CD14-positive monocyte (primary cell): Measurements from ENCODE around the gene AVL9. TPM values are rescaled to one million over a fixed set of nuclear protein-coding genes. Genes with fewer than 3 reads are reported as not detected.

Experiments used
- DNase-seq, 3 donors: peaks; one replicate each; pipeline ENCODE4 v3.0.0-alpha.2; 2011 to 2022
- H2AFZ ChIP-seq: 2 replicates; pipeline ENCODE4 v1.6.0; 2012; ENCODE audit warnings: mild to moderate bottlenecking, low read depth, low read length, inconsistent platforms; ENCODE audit not compliant: insufficient read depth, poor library complexity, severe bottlenecking
- H3K27ac ChIP-seq, 2 donors: 1 replicate in 1 of 2; 2 replicates in 1 of 2; pipeline ENCODE4 v1.5.1; 2012 to 2013; ENCODE audit warnings: low read length in 2 of 2, control low read depth in 1 of 2, inconsistent platforms in 1 of 2, low read depth in 1 of 2, mild to moderate bottlenecking in 1 of 2
- H3K27me3 ChIP-seq, 2 donors: one replicate each; pipeline versions ENCODE4 v1.6.0 to v1.6.1; 2011 to 2013; ENCODE audit warnings: low read length in 2 of 2; ENCODE audit not compliant: control insufficient read depth in 2 of 2, insufficient read depth in 2 of 2
- H3K36me3 ChIP-seq, 2 donors: replicated peaks in 1 of 2; 1 replicate in 1 of 2; 2 replicates in 1 of 2; pipeline versions ENCODE4 v1.5.1 to v1.6.1; 2012 to 2013; ENCODE audit warnings: low read length in 2 of 2, control low read depth in 1 of 2, inconsistent platforms in 1 of 2, mild to moderate bottlenecking in 1 of 2; ENCODE audit not compliant: insufficient read depth in 2 of 2, control insufficient read depth in 1 of 2
- H3K4me1 ChIP-seq, 2 donors: 1 replicate in 1 of 2; 2 replicates in 1 of 2; pipeline versions ENCODE4 v1.5.1 to v1.6.1; 2012 to 2013; ENCODE audit warnings: low read length in 2 of 2, control low read depth in 1 of 2, inconsistent platforms in 1 of 2, mild to moderate bottlenecking in 1 of 2, moderate library complexity in 1 of 2; ENCODE audit not compliant: insufficient read depth in 2 of 2, control insufficient read depth in 1 of 2
- H3K4me2 ChIP-seq: replicated peaks from 2 replicates; pipeline ENCODE3; 2012; ENCODE audit warnings: low read length, moderate library complexity, mild to moderate bottlenecking; ENCODE audit not compliant: poor library complexity, severe bottlenecking; ENCODE audit errors: extremely low read depth
- H3K4me3 ChIP-seq, 3 experiments: fragments of 200-600 bp in 1 of 3; sonication (generic) in 1 of 3; replicated peaks in 1 of 3; 1 replicate in 2 of 3; 2 replicates in 1 of 3; pipeline ENCODE4 v1.5.1; 2011 to 2013; ENCODE audit warnings: low read length in 3 of 3, mild to moderate bottlenecking in 3 of 3, control low read depth in 2 of 3, low read depth in 2 of 3, inconsistent platforms in 1 of 3, moderate library complexity in 1 of 3
- H3K79me2 ChIP-seq: 2 replicates; pipeline ENCODE4 v1.6.0; 2012; ENCODE audit warnings: mild to moderate bottlenecking, control low read depth, inconsistent platforms, low read length, moderate library complexity; ENCODE audit not compliant: insufficient read depth
- H3K9ac ChIP-seq: 2 replicates; pipeline ENCODE4 v1.6.0; 2017; ENCODE audit warnings: low read length, mild to moderate bottlenecking; ENCODE audit not compliant: insufficient read depth, poor library complexity, severe bottlenecking
- H3K9me3 ChIP-seq, 2 donors: replicated peaks in 1 of 2; 1 replicate in 1 of 2; 2 replicates in 1 of 2; pipeline versions ENCODE4 v1.5.1 to v1.6.1; 2012 to 2013; ENCODE audit warnings: low read length in 2 of 2, control low read depth in 1 of 2; ENCODE audit not compliant: control insufficient read depth in 1 of 2, insufficient read depth in 1 of 2
- H4K20me1 ChIP-seq: 2 replicates; pipeline ENCODE4 v1.6.0; 2012; ENCODE audit warnings: mild to moderate bottlenecking, low read length, control low read depth, moderate library complexity; ENCODE audit not compliant: insufficient read depth
- H3K27ac Mint-ChIP-seq, 7 donors: one replicate each; pipeline ENCODE4 v1.8.0; 2020; ENCODE audit warnings: mild to moderate bottlenecking in 7 of 7, mixed read lengths in 7 of 7, moderate library complexity in 6 of 7, inconsistent platforms in 2 of 7
- H3K27me3 Mint-ChIP-seq, 3 donors: one replicate each; pipeline ENCODE4 v1.8.0; 2021 to 2022; ENCODE audit warnings: low read depth in 3 of 3, mild to moderate bottlenecking in 3 of 3, mixed read lengths in 3 of 3, moderate library complexity in 3 of 3, inconsistent platforms in 1 of 3
- H3K36me3 Mint-ChIP-seq, 2 donors: one replicate each; pipeline ENCODE4 v1.8.0; 2020; ENCODE audit warnings: mixed read lengths in 2 of 2, inconsistent platforms in 1 of 2, mild to moderate bottlenecking in 1 of 2
- H3K4me1 Mint-ChIP-seq: one replicate; pipeline ENCODE4 v1.8.0; 2020; ENCODE audit warnings: mild to moderate bottlenecking, mixed read lengths
- H3K4me3 Mint-ChIP-seq, 2 donors: one replicate each; pipeline ENCODE4 v1.8.0; 2020; ENCODE audit warnings: mild to moderate bottlenecking in 2 of 2, mixed read lengths in 2 of 2, moderate library complexity in 1 of 2
- H3K9me3 Mint-ChIP-seq, 7 donors: one replicate each; pipeline ENCODE4 v1.8.0; 2020 to 2022; ENCODE audit warnings: mixed read lengths in 7 of 7, mild to moderate bottlenecking in 6 of 7, moderate library complexity in 6 of 7, inconsistent platforms in 2 of 7
- WGBS: methylation state at CpG from one replicate; pipeline ENCODE4 v1.1.5; 2013; ENCODE audit warnings: missing lambda C conversion rate; ENCODE audit not compliant: insufficient coverage; 5-methylcytosine and 5-hydroxymethylcytosine counted together
- intact Hi-C, 2 donors: fragments of 100-400 bp; cut with micrococcal nuclease; formaldehyde crosslinking; loops; one replicate each; pipeline versions ENCODE4 v1.15.0 to v1.15.1; 2023
- polyA plus RNA-seq, 3 donors: library from polyadenylated mRNA; depleted of rRNA in 1 of 3; unstranded in 2 of 3; stranded (reverse) in 1 of 3; fragments of 300-500 nt in 2 of 3; fragments of >200 nt in 1 of 3; fragmentation: Illumina TruSeq in 2 of 3; gene quantifications; 1 replicate in 2 of 3; 2 replicates in 1 of 3; pipeline ENCODE4 v1.2.3, GENCODE V29; 2012 to 2021
- TF ChIP-seq, protein P1 (sequence below): fragments of 200-600 bp; IDR thresholded peaks from one replicate; pipeline ENCODE4 v1.8.0; 2022; ENCODE audit warnings: antibody characterized with exemption, mild to moderate bottlenecking

Gene AVL9
- polyA plus RNA-seq, 3 donors, result 16.3 to 17.1 (median 16.8) TPM

DNA sequence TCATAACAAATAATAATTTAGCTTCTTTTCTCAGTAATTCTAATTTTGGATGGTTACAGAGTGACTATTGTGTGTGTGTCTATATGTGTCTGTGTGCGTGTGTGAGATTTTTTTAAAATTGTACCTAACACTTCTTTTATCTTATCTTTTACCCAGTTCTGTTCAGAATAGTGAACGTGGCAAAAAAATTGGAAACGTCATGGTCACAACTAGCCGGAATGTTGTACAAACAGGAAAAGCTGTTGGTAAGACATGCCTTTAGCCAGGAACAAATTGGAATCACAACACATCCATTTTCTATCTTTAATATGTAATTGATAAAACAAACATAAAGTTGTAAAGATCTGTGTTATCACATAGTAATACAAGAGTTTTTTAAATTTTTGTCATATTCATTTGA lies 85.4 kb downstream of the AVL9 start:
- H3K79me2 ChIP-seq, result no peaks in the 10 kb centered on the region
- Mint-ChIP-seq H3K27ac (no peak overlapping the region), H3K4me1 (peaks cover 4% of the 10 kb centered on the region), H3K27me3 (peaks cover 0 to 2% (median 0%) of the 10 kb centered on the region in 3 donors), H3K9me3 (no peaks in the 10 kb centered on the region), H3K36me3 (peaks cover 67 to 90% of the 10 kb centered on the region in 2 donors), H3K4me3 (no peak overlapping the region)
- H3K36me3 ChIP-seq, result peaks cover 86 to 95% of the 10 kb centered on the region in 2 donors
- H3K9me3 ChIP-seq, result no peaks in the 10 kb centered on the region
- H4K20me1 ChIP-seq, result no peaks in the 10 kb centered on the region
- H3K4me3 ChIP-seq, result no peak overlapping the region
- H3K27ac ChIP-seq, result no peak overlapping the region
- no peak overlapping the region for H2AFZ ChIP-seq
- DNase-seq, result no peak
- intact Hi-C loops, result no loop called here
- WGBS, result 100% methylated on average over 1 of the region's 4 CpGs
- no peak overlapping the region for H3K4me2 ChIP-seq
- TF ChIP-seq, protein P1, sequence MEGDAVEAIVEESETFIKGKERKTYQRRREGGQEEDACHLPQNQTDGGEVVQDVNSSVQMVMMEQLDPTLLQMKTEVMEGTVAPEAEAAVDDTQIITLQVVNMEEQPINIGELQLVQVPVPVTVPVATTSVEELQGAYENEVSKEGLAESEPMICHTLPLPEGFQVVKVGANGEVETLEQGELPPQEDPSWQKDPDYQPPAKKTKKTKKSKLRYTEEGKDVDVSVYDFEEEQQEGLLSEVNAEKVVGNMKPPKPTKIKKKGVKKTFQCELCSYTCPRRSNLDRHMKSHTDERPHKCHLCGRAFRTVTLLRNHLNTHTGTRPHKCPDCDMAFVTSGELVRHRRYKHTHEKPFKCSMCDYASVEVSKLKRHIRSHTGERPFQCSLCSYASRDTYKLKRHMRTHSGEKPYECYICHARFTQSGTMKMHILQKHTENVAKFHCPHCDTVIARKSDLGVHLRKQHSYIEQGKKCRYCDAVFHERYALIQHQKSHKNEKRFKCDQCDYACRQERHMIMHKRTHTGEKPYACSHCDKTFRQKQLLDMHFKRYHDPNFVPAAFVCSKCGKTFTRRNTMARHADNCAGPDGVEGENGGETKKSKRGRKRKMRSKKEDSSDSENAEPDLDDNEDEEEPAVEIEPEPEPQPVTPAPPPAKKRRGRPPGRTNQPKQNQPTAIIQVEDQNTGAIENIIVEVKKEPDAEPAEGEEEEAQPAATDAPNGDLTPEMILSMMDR, result no peak
- H3K27me3 ChIP-seq, result no peaks in the 10 kb centered on the region
- H3K4me1 ChIP-seq, result no peaks in the 10 kb centered on the region
- H3K9ac ChIP-seq, result no peak overlapping the region

DNA sequence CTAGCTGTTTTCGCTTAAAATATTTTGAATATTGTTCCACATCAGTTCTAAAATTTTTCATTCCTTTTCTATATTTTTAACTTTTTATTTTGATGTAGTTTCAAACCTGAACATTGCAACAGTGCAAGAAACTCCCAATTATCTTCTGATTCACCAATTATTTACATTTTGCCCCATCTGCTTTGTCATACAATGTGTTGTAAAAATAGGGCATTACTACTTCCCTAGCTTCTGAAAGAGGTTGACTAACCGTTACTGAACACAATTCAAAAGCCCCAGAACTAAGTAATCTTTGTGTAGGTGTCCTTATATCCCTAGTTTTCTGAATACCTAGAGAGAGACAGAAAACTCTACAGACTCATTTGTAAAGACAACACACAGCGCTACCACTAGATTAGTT lies 86.7 kb downstream of the AVL9 start:
- Histone ChIP-seq H3K27me3 (no peaks in the 10 kb centered on the region), H4K20me1 (no peaks in the 10 kb centered on the region), H3K9ac (no peak overlapping the region), H3K27ac (no peak overlapping the region), H3K79me2 (no peaks in the 10 kb centered on the region), H3K4me2 (no peak overlapping the region), H3K36me3 (peaks cover 76 to 95% of the 10 kb centered on the region in 2 donors), H2AFZ (no peak overlapping the region), H3K4me1 (peaks cover 6 to 10% of the 10 kb centered on the region in 2 donors), H3K9me3 (no peaks in the 10 kb centered on the region), H3K4me3 (no peak overlapping the region)
- H3K36me3 Mint-ChIP-seq, result peaks cover 66 to 90% of the 10 kb centered on the region in 2 donors
- no peak for DNase-seq
- intact Hi-C loops, result no loop called here
- H3K4me1 Mint-ChIP-seq, result peaks cover 18% of the 10 kb centered on the region
- no CpG with 5 or more reads among the region's 3 CpGs for WGBS
- no peak overlapping the region for H3K27ac Mint-ChIP-seq
- no peaks in the 10 kb centered on the region for H3K9me3 Mint-ChIP-seq
- TF ChIP-seq, protein P1, result no peak
- no peak overlapping the region for H3K4me3 Mint-ChIP-seq
- H3K27me3 Mint-ChIP-seq, result peaks cover 0 to 2% (median 0%) of the 10 kb centered on the region in 3 donors
